RWPE2 (cell line): ENCODE measurements around the gene MPL.
"Not testable (repeated sequence)": the region's sequence is repeated elsewhere in the genome, so short reads cannot be mapped to it uniquely, and the experiment has no call there.

Source experiments
- ATAC-seq: fragments of 200-7000 bp; cut with Tn5 transposase; 3 replicates; pipeline ENCODE4 v1.9.1; 2021; ENCODE audit warnings: low read depth
- DNase-seq: peaks from one replicate; pipeline ENCODE4 v3.0.0-alpha.2; 2020; ENCODE audit warnings: low spot score
- H3K27ac ChIP-seq: fragments of 450-650 bp; 2 replicates; pipeline ENCODE4 v1.5.1; 2017; ENCODE audit warnings: mild to moderate bottlenecking; ENCODE audit not compliant: poor library complexity, severe bottlenecking
- H3K27me3 ChIP-seq: fragments of 250-450 bp; sonication (Bioruptor Pico); 2 replicates; pipeline ENCODE4 v1.5.1; 2021; ENCODE audit warnings: mild to moderate bottlenecking, moderate library complexity; ENCODE audit not compliant: insufficient read depth, poor library complexity, severe bottlenecking
- H3K36me3 ChIP-seq: fragments of 250-450 bp; sonication (Bioruptor Pico); 2 replicates; pipeline ENCODE4 v1.5.1; 2020; ENCODE audit warnings: low read depth, mild to moderate bottlenecking, moderate library complexity
- H3K4me1 ChIP-seq: fragments of 250-450 bp; sonication (Bioruptor Pico); 2 replicates; pipeline ENCODE4 v1.5.1; 2021; ENCODE audit warnings: mild to moderate bottlenecking, moderate library complexity; ENCODE audit not compliant: insufficient read depth, poor library complexity, severe bottlenecking
- H3K4me3 ChIP-seq: fragments of 250-450 bp; sonication (Bioruptor Pico); 2 replicates; pipeline ENCODE4 v1.5.1; 2021; ENCODE audit warnings: mild to moderate bottlenecking, moderate library complexity; ENCODE audit not compliant: severe bottlenecking
- H3K9me3 ChIP-seq: fragments of 250-450 bp; sonication (Bioruptor Pico); 2 replicates; pipeline ENCODE4 v1.5.1; 2021; ENCODE audit warnings: mild to moderate bottlenecking, moderate library complexity; ENCODE audit not compliant: severe bottlenecking
- TF ChIP-seq, protein P1 (sequence below): fragments of 450-650 bp; IDR thresholded peaks from one replicate; pipeline ENCODE4 v1.5.1; 2017; ENCODE audit warnings: mild to moderate bottlenecking, moderate library complexity; ENCODE audit not compliant: poor library complexity, severe bottlenecking

The MPL gene

DNA sequence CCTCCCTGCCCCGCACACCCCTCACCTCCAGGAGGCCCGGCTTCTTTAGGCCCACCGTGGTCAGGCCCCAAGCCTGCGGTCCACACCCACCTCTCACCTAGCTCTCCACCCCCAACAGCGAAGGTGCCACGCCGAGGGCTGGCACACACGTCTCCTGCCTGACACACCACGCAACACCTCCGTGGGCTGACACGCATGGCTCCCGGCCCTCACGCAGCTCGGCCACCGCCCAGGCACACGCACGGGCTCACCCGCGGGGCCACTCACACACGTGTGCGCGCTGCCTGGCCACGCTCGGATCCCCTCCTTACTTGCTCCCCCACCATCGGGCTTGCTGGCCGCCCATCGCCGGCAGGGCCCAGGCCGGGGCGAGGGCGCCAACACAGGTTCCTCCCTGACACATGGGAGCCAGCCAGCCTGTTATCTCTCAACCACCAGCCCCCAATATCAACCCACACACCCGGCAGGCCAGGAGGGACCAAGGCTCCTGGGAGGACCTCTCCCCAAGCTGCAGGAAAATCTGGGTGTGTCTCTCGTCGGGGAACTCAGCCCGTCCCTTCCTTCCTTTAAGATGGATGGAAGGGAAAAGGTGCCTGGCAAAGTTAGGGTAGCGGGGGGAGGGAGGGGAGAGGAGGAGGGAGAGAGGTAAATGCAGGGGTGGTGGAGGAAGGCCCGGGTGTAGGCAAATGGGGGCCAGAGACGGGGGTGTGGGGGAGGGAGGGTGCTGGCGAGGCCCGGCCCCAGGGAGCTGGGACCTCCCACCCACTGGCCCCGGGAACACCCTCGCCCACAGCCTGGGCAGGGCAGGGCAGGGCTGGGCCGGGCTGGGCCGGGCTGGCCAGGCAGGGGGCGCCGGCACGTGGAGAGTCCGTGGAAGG, 29.6 kb downstream of the MPL start:
- Histone ChIP-seq H3K27ac (peak overlapping the region; percentile 95), H3K9me3 (no peaks in the 10 kb centered on the region), H3K4me3 (peak overlapping the region; percentile 79), H3K4me1 (peaks cover 24% of the 10 kb centered on the region), H3K36me3 (peaks cover 32% of the 10 kb centered on the region), H3K27me3 (no peaks in the 10 kb centered on the region)
- TF ChIP-seq, protein P1, sequence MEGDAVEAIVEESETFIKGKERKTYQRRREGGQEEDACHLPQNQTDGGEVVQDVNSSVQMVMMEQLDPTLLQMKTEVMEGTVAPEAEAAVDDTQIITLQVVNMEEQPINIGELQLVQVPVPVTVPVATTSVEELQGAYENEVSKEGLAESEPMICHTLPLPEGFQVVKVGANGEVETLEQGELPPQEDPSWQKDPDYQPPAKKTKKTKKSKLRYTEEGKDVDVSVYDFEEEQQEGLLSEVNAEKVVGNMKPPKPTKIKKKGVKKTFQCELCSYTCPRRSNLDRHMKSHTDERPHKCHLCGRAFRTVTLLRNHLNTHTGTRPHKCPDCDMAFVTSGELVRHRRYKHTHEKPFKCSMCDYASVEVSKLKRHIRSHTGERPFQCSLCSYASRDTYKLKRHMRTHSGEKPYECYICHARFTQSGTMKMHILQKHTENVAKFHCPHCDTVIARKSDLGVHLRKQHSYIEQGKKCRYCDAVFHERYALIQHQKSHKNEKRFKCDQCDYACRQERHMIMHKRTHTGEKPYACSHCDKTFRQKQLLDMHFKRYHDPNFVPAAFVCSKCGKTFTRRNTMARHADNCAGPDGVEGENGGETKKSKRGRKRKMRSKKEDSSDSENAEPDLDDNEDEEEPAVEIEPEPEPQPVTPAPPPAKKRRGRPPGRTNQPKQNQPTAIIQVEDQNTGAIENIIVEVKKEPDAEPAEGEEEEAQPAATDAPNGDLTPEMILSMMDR, result no peak
- DNase-seq, result peak; percentile 83
- peak; percentile 67 for ATAC-seq

DNA sequence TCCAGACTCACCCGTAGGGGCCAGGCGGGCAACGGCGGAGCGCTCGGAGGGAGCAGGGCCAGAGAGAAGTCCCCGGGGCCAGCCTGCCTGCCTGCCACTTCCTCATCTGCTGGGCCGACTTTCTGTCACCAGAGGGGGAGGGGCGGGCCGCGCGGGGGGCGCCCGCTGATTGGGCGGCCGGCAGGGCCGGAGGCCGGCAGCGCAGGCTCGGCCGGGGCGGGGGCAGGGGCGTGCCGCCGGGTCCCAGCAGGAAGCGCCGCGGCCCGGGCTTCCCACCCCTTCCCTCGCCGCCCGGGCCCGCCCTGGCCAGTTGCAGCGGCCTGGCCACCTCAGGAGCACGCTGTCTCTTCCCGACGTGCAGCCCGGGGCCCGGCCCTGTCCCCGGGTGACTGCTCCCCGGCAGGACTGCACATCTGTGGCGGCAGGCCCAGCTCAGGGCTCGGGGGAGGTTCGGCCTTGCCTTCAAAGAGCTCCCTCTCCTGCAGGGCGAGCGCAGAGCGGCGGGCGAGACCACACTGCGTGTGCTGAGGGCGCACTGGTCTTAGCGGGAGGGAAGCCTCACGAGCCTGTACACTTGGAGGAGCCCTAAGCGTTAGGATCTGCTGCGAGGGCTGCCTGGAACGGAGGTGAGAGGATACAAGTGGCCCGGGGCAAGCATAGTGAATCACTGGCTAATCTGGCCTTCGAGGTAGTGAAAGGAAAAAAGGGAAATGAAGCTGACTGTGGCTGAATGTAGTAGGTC, 30.5 kb downstream of the MPL start, which contains the start of gene ELOVL1:
TSS of gene ELOVL1 (minus strand) at position 108 of the 742 bp plus-strand sequence. CDS start 2,402 bp downstream, outside the sequence.
- H3K36me3 ChIP-seq, result peaks cover 24% of the 10 kb centered on the region
- peak; percentile 84 for DNase-seq
- H3K4me3 ChIP-seq, result peak within 1 kb of the TSS; percentile 79
- peak; percentile 68 for ATAC-seq
- TF ChIP-seq, protein P1, result peak; percentile 22
- H3K27me3 ChIP-seq, result no peaks in the 10 kb centered on the region
- no peaks in the 10 kb centered on the region for H3K9me3 ChIP-seq
- H3K27ac ChIP-seq, result peak within 1 kb of the TSS; percentile 95
- H3K4me1 ChIP-seq, result peaks cover 32% of the 10 kb centered on the region

- DNase-seq (no peak), ATAC-seq (no peak)
- H3K9me3 ChIP-seq, result no peaks in the 10 kb centered on the region
- TF ChIP-seq, protein P1, result no peak
- H3K36me3 ChIP-seq, result peaks cover 18% of the 10 kb centered on the region
- H3K27ac ChIP-seq, result peak overlapping the region; percentile 95
- H3K27me3 ChIP-seq, result no peaks in the 10 kb centered on the region
- H3K4me1 ChIP-seq, result peaks cover 38% of the 10 kb centered on the region
- H3K4me3 ChIP-seq, result peak overlapping the region; percentile 79
Observed at GRCh38 chr1:43368646-43369020, 31.0 kb downstream of the MPL start.

GRCh38 chr1:43369779-43370178, 32.2 kb downstream of the MPL start:
- not testable (repeated sequence) for ATAC-seq, H3K27me3 ChIP-seq, H3K9me3 ChIP-seq, H3K4me3 ChIP-seq, DNase-seq, H3K36me3 ChIP-seq
- peaks cover 45% of the 10 kb centered on the region for H3K4me1 ChIP-seq
- H3K27ac ChIP-seq, result peak overlapping the region; percentile 95

GRCh38 chr1:43370564-43370963, 32.9 kb downstream of the MPL start:
- peaks cover 45% of the 10 kb centered on the region for H3K4me1 ChIP-seq
- TF ChIP-seq, protein P1, result no peak
- H3K4me3 ChIP-seq, result no peak overlapping the region
- no peaks in the 10 kb centered on the region for H3K27me3 ChIP-seq
- DNase-seq (no peak), ATAC-seq (no peak)
- peak overlapping the region; percentile 95 for H3K27ac ChIP-seq
- no peaks in the 10 kb centered on the region for H3K9me3 ChIP-seq
- H3K36me3 ChIP-seq, result no peaks in the 10 kb centered on the region
